H1 (cell line): ENCODE data around the gene GPD1L. TPM values are rescaled to one million over a fixed set of nuclear protein-coding genes. Genes with fewer than 3 reads are reported as not detected.

ENCODE experiments used
- NANOG ChIP-seq: IDR thresholded peaks from 2 replicates; pipeline ENCODE4 v1.6.1; 2011; ENCODE audit warnings: low read length, low read depth, mild to moderate bottlenecking, inconsistent platforms; ENCODE audit not compliant: insufficient read depth, poor library complexity, severe bottlenecking
- polyA plus RNA-seq, 7 experiments: library from polyadenylated mRNA; depleted of rRNA in 3 of 7; stranded (reverse) in 5 of 7; unstranded in 2 of 7; fragments of >200 nt in 5 of 7; fragments of 200-250 nt in 2 of 7; gene quantifications; 1 replicate in 5 of 7; 2 replicates in 1 of 7; 4 replicates in 1 of 7; pipeline versions ENCODE4 v1.2.1 to v1.2.3, GENCODE V29; 2011 to 2013; ENCODE audit warnings: missing spikeins in 2 of 7, mixed read lengths in 2 of 7
- total RNA-seq: library from RNA; stranded (reverse); fragmentation: NEBNext Ultra II Directional; extraction: Animal tissue kit (Norgen Biotek cat#: 25700); gene quantifications from 2 replicates; pipeline ENCODE4 v1.2.1, GENCODE V29; 2021

The GPD1L gene
- total and polyA plus RNA-seq, 2 of the 8 experiments (the other 6 are each of a cell fraction or from before 2014, with no cell fraction given), result 2.4 to 8.4 TPM

DNA sequence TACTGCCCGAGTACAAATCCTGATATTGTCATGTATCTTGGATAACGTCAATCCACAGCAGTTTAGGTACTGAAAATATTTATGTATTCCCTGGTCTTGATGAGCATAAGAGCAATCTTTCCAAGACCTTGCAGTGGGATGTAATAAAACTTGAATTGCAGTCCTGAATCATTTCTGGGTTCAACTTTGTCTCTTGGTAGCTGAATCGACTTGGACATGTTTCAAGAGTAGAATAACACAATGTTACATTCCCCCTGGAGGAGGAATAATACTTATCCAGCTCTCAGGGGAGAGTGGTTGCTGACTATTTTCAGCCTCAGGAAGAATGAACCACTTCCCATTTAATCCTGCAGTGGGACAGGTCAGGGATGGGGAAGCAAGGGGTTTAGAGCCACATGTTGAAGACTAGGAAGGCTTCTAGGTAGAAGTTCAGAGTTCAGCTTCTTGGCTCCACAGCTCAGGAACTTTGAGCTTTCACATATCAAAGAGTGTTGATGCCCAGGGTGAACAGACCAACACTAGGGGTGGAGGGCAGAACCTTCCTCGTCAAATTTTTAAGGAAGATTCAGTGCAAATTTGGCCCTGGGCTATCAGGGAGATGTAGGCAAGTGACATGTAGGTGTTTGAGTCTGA is 43.4 kb upstream of the GPD1L start (continued):
- TF ChIP-seq NANOG, result no peak
